Natural killer cell (primary cell): ENCODE measurements around the gene HIP1. TPM values are rescaled to one million over a fixed set of nuclear protein-coding genes. Genes with fewer than 3 reads are reported as not detected.

Source experiments
- ATAC-seq, 3 donors: fragments of 150-1000 bp in 2 of 3; fragments of 200-7000 bp in 1 of 3; cut with Tn5 transposase; 1 replicate in 1 of 3; 2 replicates in 2 of 3; pipeline ENCODE4 v1.10.0; 2021; ENCODE audit warnings: mild to moderate bottlenecking in 2 of 3, moderate library complexity in 2 of 3
- DNase-seq, 2 donors: peaks; one replicate each; pipeline versions ENCODE4 v3.0.0 to v3.0.0-alpha.2; 2013 to 2021; ENCODE audit warnings: mixed read lengths in 1 of 2
- H3K27ac ChIP-seq: one replicate; pipeline ENCODE4 v1.5.1; 2013; ENCODE audit warnings: mild to moderate bottlenecking, low read length
- H3K27me3 ChIP-seq: one replicate; pipeline ENCODE4 v1.6.1; 2013; ENCODE audit warnings: low read length; ENCODE audit not compliant: control insufficient read depth, insufficient read depth
- H3K36me3 ChIP-seq: one replicate; pipeline ENCODE4 v1.6.1; 2013; ENCODE audit warnings: low read length; ENCODE audit not compliant: control insufficient read depth, insufficient read depth
- H3K4me1 ChIP-seq: one replicate; pipeline ENCODE4 v1.6.1; 2013; ENCODE audit warnings: low read length; ENCODE audit not compliant: control insufficient read depth, insufficient read depth
- H3K4me3 ChIP-seq: one replicate; pipeline ENCODE4 v1.5.1; 2013; ENCODE audit warnings: low read length
- H3K9me3 ChIP-seq: one replicate; pipeline ENCODE4 v1.6.1; 2013; ENCODE audit warnings: low read length; ENCODE audit not compliant: control insufficient read depth, insufficient read depth
- H3K27ac Mint-ChIP-seq, 2 donors: one replicate each; pipeline ENCODE4 v1.8.0; 2022; ENCODE audit warnings: mild to moderate bottlenecking in 2 of 2, mixed read lengths in 2 of 2, moderate library complexity in 1 of 2
- H3K27me3 Mint-ChIP-seq, 2 donors: one replicate each; pipeline ENCODE4 v1.8.0; 2022; ENCODE audit warnings: low read depth in 2 of 2, mixed read lengths in 2 of 2
- H3K36me3 Mint-ChIP-seq: one replicate; pipeline ENCODE4 v1.8.0; 2022; ENCODE audit warnings: mixed read lengths
- H3K4me1 Mint-ChIP-seq, 2 donors: one replicate each; pipeline ENCODE4 v1.8.0; 2022; ENCODE audit warnings: mixed read lengths in 2 of 2
- H3K4me3 Mint-ChIP-seq: one replicate; pipeline ENCODE4 v1.8.0; 2022; ENCODE audit warnings: mild to moderate bottlenecking, moderate library complexity, mixed read lengths
- H3K9me3 Mint-ChIP-seq, 2 donors: one replicate each; pipeline ENCODE4 v1.8.0; 2022; ENCODE audit warnings: mixed read lengths in 2 of 2
- CTCF ChIP-seq: fragments of 200-600 bp; IDR thresholded peaks from one replicate; pipeline ENCODE4 v1.8.0; 2022; ENCODE audit warnings: antibody characterized with exemption
- WGBS: methylation state at CpG from one replicate; pipeline ENCODE4 v1.1.7; 2013; ENCODE audit warnings: missing lambda C conversion rate; ENCODE audit not compliant: insufficient coverage; 5-methylcytosine and 5-hydroxymethylcytosine counted together
- intact Hi-C: fragments of 100-400 bp; cut with micrococcal nuclease; formaldehyde crosslinking; loops from one replicate; pipeline ENCODE4 v1.14.2; 2022
- total RNA-seq, 4 donors: library from RNA; stranded (reverse); fragments of 120-200 nt in 1 of 4; gene quantifications; one replicate each; pipeline versions ENCODE4 v1.2.3 to v1.2.4, GENCODE V29; 2013 to 2022

The HIP1 gene
- total RNA-seq, 3 donors from 2014 or later (not counting 1 experiment from before 2014, with no cell fraction given), result 17.1 to 27.9 (median 23.1) TPM

DNA sequence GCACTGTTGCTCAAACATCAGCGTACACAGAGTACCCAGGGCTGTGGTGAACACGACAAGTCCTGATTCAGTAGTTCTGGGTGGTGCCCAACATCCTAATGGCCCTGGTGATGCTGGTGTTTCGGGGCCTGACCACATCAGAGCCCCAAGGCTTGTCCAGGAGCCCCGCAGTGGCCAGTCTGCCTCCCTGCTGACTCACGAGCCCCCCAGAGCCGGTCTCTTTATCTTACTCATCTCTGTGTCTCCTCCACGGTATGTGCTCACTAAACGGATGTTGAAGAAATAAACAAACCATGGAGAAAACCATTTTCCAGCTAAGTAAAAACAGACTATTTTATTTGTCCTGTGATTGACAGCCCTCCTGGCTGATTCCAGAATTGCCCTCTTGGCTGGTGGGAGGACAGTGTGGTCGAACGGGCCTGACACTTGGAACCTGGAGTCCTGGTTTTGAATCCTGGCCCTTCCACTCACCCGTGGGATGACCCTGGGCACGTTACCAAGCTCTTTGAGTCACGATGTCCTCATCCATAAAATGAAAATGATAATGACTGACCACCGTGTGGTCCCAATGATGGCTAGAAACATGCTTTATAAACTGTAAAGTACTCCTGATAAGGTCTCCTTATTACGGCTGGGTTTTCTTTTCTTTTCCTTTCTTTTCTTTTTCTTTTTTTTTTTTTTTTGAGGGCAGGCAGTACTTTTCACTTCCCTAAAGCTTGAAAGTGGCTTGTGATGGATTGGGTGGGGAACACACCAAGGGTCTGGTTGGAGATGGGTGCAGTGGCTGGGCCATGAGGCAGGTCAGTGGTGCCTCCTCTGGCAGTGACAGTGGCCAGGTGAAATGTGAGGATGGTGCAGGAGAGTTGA is 5.7 kb downstream of the HIP1 start:
- peak overlapping the region; percentile 24 to 65 for H3K27ac Mint-ChIP-seq
- peaks cover 50 to 59% of the 10 kb centered on the region in 2 donors for H3K4me1 Mint-ChIP-seq
- Histone ChIP-seq H3K36me3 (no peaks in the 10 kb centered on the region), H3K4me3 (no peak overlapping the region), H3K9me3 (no peaks in the 10 kb centered on the region), H3K27me3 (no peaks in the 10 kb centered on the region), H3K27ac (no peak overlapping the region), H3K4me1 (peaks cover 61% of the 10 kb centered on the region)
- TF ChIP-seq CTCF, result no peak
- H3K4me3 Mint-ChIP-seq, result peak overlapping the region; percentile 52
- no peak for DNase-seq
- no peaks in the 10 kb centered on the region for H3K36me3 Mint-ChIP-seq
- ATAC-seq, result no peak
- intact Hi-C loops, result no loop called here
- 69% methylated on average over 15 of the region's 15 CpGs for WGBS
- H3K9me3 Mint-ChIP-seq, result no peaks in the 10 kb centered on the region
- peaks cover 2 to 12% of the 10 kb centered on the region in 2 donors for H3K27me3 Mint-ChIP-seq

GRCh38 chr7:75732016-75732521 is 6.7 kb downstream of the HIP1 start:
- peak overlapping the region; percentile 52 for H3K4me3 Mint-ChIP-seq
- no peaks in the 10 kb centered on the region for H3K36me3 Mint-ChIP-seq
- intact Hi-C loops, result no loop called here
- H3K9me3 ChIP-seq, result no peaks in the 10 kb centered on the region
- no peaks in the 10 kb centered on the region for H3K27me3 ChIP-seq
- peaks cover 51 to 64% of the 10 kb centered on the region in 2 donors for H3K4me1 Mint-ChIP-seq
- no peak overlapping the region for H3K27ac ChIP-seq
- H3K4me1 ChIP-seq, result peaks cover 65% of the 10 kb centered on the region
- H3K36me3 ChIP-seq, result no peaks in the 10 kb centered on the region
- no peak for TF ChIP-seq CTCF
- peak overlapping the region; percentile 24 to 65 for H3K27ac Mint-ChIP-seq
- no peak overlapping the region for H3K4me3 ChIP-seq
- WGBS, result 69% methylated on average over 12 of the region's 12 CpGs
- DNase-seq (no peak), ATAC-seq (no peak)
- peaks cover 2 to 12% of the 10 kb centered on the region in 2 donors for H3K27me3 Mint-ChIP-seq
- no peaks in the 10 kb centered on the region for H3K9me3 Mint-ChIP-seq

DNA sequence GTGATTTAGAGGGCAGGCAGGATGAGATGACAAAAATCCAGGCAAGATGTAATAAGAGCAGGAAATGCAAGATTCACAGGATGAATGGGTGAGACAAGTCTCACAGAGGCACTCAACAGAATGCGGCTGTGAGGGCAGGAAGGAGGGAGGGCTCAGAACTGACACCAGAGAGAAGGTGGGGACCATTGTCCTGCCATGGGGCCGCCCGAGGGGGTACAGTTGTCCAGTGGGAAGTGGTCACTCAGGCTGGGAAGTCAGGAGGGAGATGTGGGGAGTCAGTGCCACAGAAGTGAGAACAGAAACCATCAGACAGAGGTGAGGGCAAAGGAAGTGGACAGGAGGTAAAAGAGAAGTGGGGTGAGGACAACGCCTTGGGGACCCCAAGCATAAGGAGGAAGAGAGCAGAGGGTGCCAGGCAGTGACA is 8.9 kb downstream of the HIP1 start:
- H3K27me3 ChIP-seq, result no peaks in the 10 kb centered on the region

More for the DNA sequence above, 8.9 kb downstream of the HIP1 start:
- Mint-ChIP-seq H3K9me3 (no peaks in the 10 kb centered on the region), H3K27me3 (peaks cover 2 to 3% of the 10 kb centered on the region in 2 donors), H3K4me3 (peak overlapping the region; percentile 65), H3K36me3 (no peaks in the 10 kb centered on the region), H3K4me1 (peaks cover 57 to 58% of the 10 kb centered on the region in 2 donors), H3K27ac (peak overlapping the region; percentile 12 to 89)
- 10% methylated on average over 4 of the region's 4 CpGs for WGBS
- no peak overlapping the region for H3K4me3 ChIP-seq
- peak overlapping the region; percentile 6 for H3K27ac ChIP-seq
- H3K9me3 ChIP-seq, result no peaks in the 10 kb centered on the region
- TF ChIP-seq CTCF, result no peak
- ATAC-seq (peak in 2 of 3 donors; percentile 21 to 24), DNase-seq (peak; percentile 28 to 31)
- peaks cover 83% of the 10 kb centered on the region for H3K4me1 ChIP-seq
- intact Hi-C loops, result no loop called here
- no peaks in the 10 kb centered on the region for H3K36me3 ChIP-seq
